ENCODE results near the gene STRA8.

The STRA8 gene

DNA sequence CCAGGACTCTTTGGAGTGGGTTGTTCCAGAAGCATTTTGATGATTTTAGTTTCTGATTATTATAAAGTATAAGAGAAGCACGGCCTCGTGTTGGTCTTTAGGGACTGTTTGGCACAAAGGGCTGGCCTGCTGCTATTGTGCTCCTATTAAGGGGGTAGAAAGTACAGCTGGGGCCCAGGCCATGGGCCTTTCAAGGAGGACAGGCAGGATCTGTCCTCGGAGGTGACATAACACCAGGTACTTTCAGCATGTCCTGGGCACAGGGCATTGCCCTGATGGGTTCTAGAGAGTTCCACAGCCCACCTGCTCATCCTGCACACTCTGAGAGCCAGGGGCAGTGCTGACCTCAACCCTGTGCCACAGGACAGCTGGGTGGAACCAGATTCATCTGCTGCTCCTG, 24.9 kb downstream of the STRA8 start:
- no peak overlapping the region for H3K4ac ChIP-seq (ENCODE audit: low read depth, low read length)
- no peak overlapping the region for H2BK120ac ChIP-seq (ENCODE audit: insufficient read depth, low read length, poor library complexity)
- H3K4me3 ChIP-seq (ENCODE audit: low read depth, low read length) = no peak overlapping the region
- WGBS (ENCODE audit: extremely low coverage, insufficient coverage, insufficient read length) = no CpG with 5 or more reads among the region's 3 CpGs
- no peak overlapping the region for H2AK5ac ChIP-seq (ENCODE audit: low read length)
- peaks cover 8 to 19% of the 10 kb centered on the region in 2 experiments for H3K4me1 ChIP-seq (ENCODE audit: control insufficient read depth in 1 of 2, insufficient read depth in 2 of 2, low read length in 2 of 2)
- H3K18ac ChIP-seq (ENCODE audit: low read length) = no peak overlapping the region
- H4K12ac ChIP-seq (ENCODE audit: low read depth, low read length) = no peak overlapping the region
- H3K27ac ChIP-seq (ENCODE audit: low read depth, low read length) = no peak overlapping the region
- no peaks in the 10 kb centered on the region for H3K36me3 ChIP-seq (ENCODE audit: control insufficient read depth in 1 of 2, insufficient read depth in 2 of 2, low read length in 2 of 2)
- H4K8ac ChIP-seq (ENCODE audit: low read depth, low read length) = no peak overlapping the region
- no peak overlapping the region for H2AFZ ChIP-seq (ENCODE audit: insufficient read depth, low read length, poor library complexity)
- H3K79me1 ChIP-seq (ENCODE audit: low read length) = no peaks in the 10 kb centered on the region
- no peaks in the 10 kb centered on the region for H3K27me3 ChIP-seq (ENCODE audit: insufficient read depth, low read length)
- no peak for DNase-seq
- no peaks in the 10 kb centered on the region for H3K79me2 ChIP-seq (ENCODE audit: control insufficient read depth, insufficient read depth, low read length, poor library complexity)
- no peak overlapping the region for H2BK5ac ChIP-seq (ENCODE audit: low read depth, low read length, poor library complexity)
- H3K4me2 ChIP-seq (ENCODE audit: low read length) = no peak overlapping the region
- H3K9me3 ChIP-seq (ENCODE audit: insufficient read depth, low read depth, low read length) = peaks cover 6% of the 10 kb centered on the region
- no peak overlapping the region for H4K91ac ChIP-seq (ENCODE audit: low read depth, low read length)
- no peak overlapping the region for H3K23ac ChIP-seq (ENCODE audit: low read length)
- H2BK12ac ChIP-seq (ENCODE audit: low read length) = no peak overlapping the region
- no peak overlapping the region for H3K9ac ChIP-seq (ENCODE audit: low read length)
- no peak overlapping the region for H3K14ac ChIP-seq (ENCODE audit: low read length)

DNA sequence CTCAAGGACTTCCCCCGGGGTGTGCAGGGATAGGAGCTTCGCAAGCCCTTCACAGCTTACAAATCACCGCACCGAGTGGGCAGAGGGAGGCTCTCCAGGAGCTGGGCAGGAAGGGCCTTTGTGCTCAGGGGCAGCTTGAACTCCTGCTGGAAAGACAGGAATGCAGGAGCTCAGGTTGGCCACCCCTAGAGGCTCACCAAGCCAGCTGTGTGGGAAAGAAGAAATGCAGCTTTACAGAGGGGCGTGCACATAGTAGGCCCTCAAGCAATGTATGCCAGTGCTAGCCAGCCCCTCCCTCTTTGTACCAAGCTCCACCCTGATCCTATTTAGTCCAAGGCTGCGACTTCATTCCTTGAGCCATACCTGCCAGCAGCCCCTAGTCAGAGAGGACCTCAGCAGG, 26.1 kb downstream of the STRA8 start:
- Histone ChIP-seq H3K9me3 (ENCODE audit: insufficient read depth, low read depth, low read length) (peaks cover 7% of the 10 kb centered on the region), H3K27me3 (ENCODE audit: insufficient read depth, low read length) (no peaks in the 10 kb centered on the region), H3K4ac (ENCODE audit: low read depth, low read length) (no peak overlapping the region), H3K18ac (ENCODE audit: low read length) (no peak overlapping the region), H4K8ac (ENCODE audit: low read depth, low read length) (no peak overlapping the region), H2BK120ac (ENCODE audit: insufficient read depth, low read length, poor library complexity) (no peak overlapping the region), H3K4me3 (ENCODE audit: low read depth, low read length) (no peak overlapping the region), H4K91ac (ENCODE audit: low read depth, low read length) (no peak overlapping the region), H3K79me1 (ENCODE audit: low read length) (no peaks in the 10 kb centered on the region), H3K9ac (ENCODE audit: low read length) (no peak overlapping the region), H2BK5ac (ENCODE audit: low read depth, low read length, poor library complexity) (no peak overlapping the region), H3K4me2 (ENCODE audit: low read length) (no peak overlapping the region), H3K79me2 (ENCODE audit: control insufficient read depth, insufficient read depth, low read length, poor library complexity) (no peaks in the 10 kb centered on the region), H3K27ac (ENCODE audit: low read depth, low read length) (no peak overlapping the region), H2AFZ (ENCODE audit: insufficient read depth, low read length, poor library complexity) (no peak overlapping the region), H2AK5ac (ENCODE audit: low read length) (no peak overlapping the region), H4K12ac (ENCODE audit: low read depth, low read length) (no peak overlapping the region), H3K14ac (ENCODE audit: low read length) (no peak overlapping the region), H3K4me1 (ENCODE audit: control insufficient read depth in 1 of 2, insufficient read depth in 2 of 2, low read length in 2 of 2) (peaks cover 4 to 9% of the 10 kb centered on the region in 2 experiments), H2BK12ac (ENCODE audit: low read length) (no peak overlapping the region), H3K23ac (ENCODE audit: low read length) (no peak overlapping the region), H3K36me3 (ENCODE audit: control insufficient read depth in 1 of 2, insufficient read depth in 2 of 2, low read length in 2 of 2) (no peaks in the 10 kb centered on the region)
- no peak for DNase-seq
- no CpG with 5 or more reads among the region's 6 CpGs for WGBS (ENCODE audit: extremely low coverage, insufficient coverage, insufficient read length)

DNA sequence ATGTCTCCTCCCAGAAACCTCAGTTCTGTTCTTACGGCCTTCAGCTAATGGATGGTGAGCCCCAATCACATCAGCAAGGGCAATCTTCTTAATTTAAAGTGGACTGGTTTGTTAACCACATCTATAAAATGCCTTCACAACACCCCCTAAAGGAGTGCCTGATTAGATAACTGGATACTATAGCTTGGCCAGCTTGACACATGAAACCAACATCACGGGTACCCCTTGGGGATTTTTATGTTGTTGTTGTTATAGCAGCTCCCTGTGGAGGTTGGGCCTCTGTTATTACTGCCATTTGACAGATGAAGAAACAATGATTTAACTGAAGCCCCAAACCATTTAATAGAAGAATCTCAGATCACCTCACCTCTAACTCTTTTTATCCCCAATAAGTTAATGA, 26.8 kb downstream of the STRA8 start:
- Histone ChIP-seq H3K14ac (ENCODE audit: low read length) (no peak overlapping the region), H2BK120ac (ENCODE audit: insufficient read depth, low read length, poor library complexity) (no peak overlapping the region), H3K4me1 (ENCODE audit: control insufficient read depth in 1 of 2, insufficient read depth in 2 of 2, low read length in 2 of 2) (peaks cover 0 to 2% of the 10 kb centered on the region in 2 experiments), H3K27ac (ENCODE audit: low read depth, low read length) (no peak overlapping the region), H3K9ac (ENCODE audit: low read length) (no peak overlapping the region), H3K23ac (ENCODE audit: low read length) (no peak overlapping the region), H3K36me3 (ENCODE audit: control insufficient read depth in 1 of 2, insufficient read depth in 2 of 2, low read length in 2 of 2) (no peaks in the 10 kb centered on the region), H4K8ac (ENCODE audit: low read depth, low read length) (no peak overlapping the region), H2BK5ac (ENCODE audit: low read depth, low read length, poor library complexity) (no peak overlapping the region), H3K4ac (ENCODE audit: low read depth, low read length) (no peak overlapping the region), H2AFZ (ENCODE audit: insufficient read depth, low read length, poor library complexity) (no peak overlapping the region), H3K79me1 (ENCODE audit: low read length) (no peaks in the 10 kb centered on the region), H2BK12ac (ENCODE audit: low read length) (no peak overlapping the region), H2AK5ac (ENCODE audit: low read length) (no peak overlapping the region), H4K91ac (ENCODE audit: low read depth, low read length) (no peak overlapping the region), H3K4me3 (ENCODE audit: low read depth, low read length) (no peak overlapping the region), H3K27me3 (ENCODE audit: insufficient read depth, low read length) (no peaks in the 10 kb centered on the region), H3K4me2 (ENCODE audit: low read length) (no peak overlapping the region), H3K18ac (ENCODE audit: low read length) (no peak overlapping the region), H4K12ac (ENCODE audit: low read depth, low read length) (no peak overlapping the region), H3K9me3 (ENCODE audit: insufficient read depth, low read depth, low read length) (peaks cover 7% of the 10 kb centered on the region), H3K79me2 (ENCODE audit: control insufficient read depth, insufficient read depth, low read length, poor library complexity) (no peaks in the 10 kb centered on the region)
- no peak for DNase-seq
- no CpG with 5 or more reads among the region's 2 CpGs for WGBS (ENCODE audit: extremely low coverage, insufficient coverage, insufficient read length)

DNA sequence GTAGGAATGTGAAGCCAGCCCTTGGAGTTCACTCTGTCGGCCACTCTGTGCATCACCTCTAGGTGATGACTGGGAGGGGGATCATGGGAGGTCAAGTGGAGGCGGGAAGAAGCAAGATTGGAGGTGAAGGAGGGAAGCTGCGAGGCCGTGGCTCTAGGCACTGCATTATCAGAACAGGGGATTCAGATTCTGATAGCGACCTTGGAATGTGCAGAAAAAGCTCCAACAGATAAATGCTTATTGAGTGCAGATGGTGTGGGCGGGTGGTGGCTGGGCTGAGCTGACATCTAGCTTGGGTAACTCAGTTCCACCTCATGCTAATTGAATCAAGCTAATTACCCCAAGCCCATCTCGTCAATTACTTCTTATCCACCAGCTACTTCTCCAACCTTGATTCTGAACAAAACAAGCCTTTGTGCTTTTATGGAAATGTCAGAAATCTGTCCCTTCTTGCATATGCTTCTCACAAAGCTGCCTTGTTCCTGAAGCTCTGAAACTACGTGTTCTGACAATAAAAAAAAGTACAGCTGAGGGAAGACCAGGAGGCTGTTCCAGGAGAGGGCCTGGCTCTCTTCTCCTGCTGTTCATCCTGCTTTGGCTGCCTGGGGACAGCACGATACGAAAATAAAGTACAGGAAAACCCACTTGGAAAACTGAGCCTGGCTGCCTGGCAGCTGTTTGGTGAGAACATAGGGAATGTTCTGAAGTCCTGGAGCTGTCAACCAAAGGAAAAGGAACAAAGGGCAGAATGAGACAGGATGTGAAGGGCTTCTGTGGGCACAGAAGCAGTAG, 27.5 kb downstream of the STRA8 start:
- H3K36me3 ChIP-seq (ENCODE audit: control insufficient read depth in 1 of 2, insufficient read depth in 2 of 2, low read length in 2 of 2) = no peaks in the 10 kb centered on the region
- no peak overlapping the region for H2AFZ ChIP-seq (ENCODE audit: insufficient read depth, low read length, poor library complexity)
- no peak overlapping the region for H3K4ac ChIP-seq (ENCODE audit: low read depth, low read length)
- H2BK12ac ChIP-seq (ENCODE audit: low read length) = no peak overlapping the region
- DNase-seq = no peak
- no peak overlapping the region for H3K23ac ChIP-seq (ENCODE audit: low read length)
- no peaks in the 10 kb centered on the region for H3K79me2 ChIP-seq (ENCODE audit: control insufficient read depth, insufficient read depth, low read length, poor library complexity)
- H2BK5ac ChIP-seq (ENCODE audit: low read depth, low read length, poor library complexity) = no peak overlapping the region
- no peak overlapping the region for H4K91ac ChIP-seq (ENCODE audit: low read depth, low read length)
- no peak overlapping the region for H4K8ac ChIP-seq (ENCODE audit: low read depth, low read length)
- no peak overlapping the region for H2AK5ac ChIP-seq (ENCODE audit: low read length)
- H3K9me3 ChIP-seq (ENCODE audit: insufficient read depth, low read depth, low read length) = peaks cover 8% of the 10 kb centered on the region
- no peak overlapping the region for H3K4me3 ChIP-seq (ENCODE audit: low read depth, low read length)
- H4K12ac ChIP-seq (ENCODE audit: low read depth, low read length) = no peak overlapping the region
- no CpG with 5 or more reads among the region's 10 CpGs for WGBS (ENCODE audit: extremely low coverage, insufficient coverage, insufficient read length)
- no peaks in the 10 kb centered on the region for H3K79me1 ChIP-seq (ENCODE audit: low read length)
- H3K27ac ChIP-seq (ENCODE audit: low read depth, low read length) = no peak overlapping the region
- no peak overlapping the region for H3K18ac ChIP-seq (ENCODE audit: low read length)
- peaks cover 0 to 2% of the 10 kb centered on the region in 2 experiments for H3K4me1 ChIP-seq (ENCODE audit: control insufficient read depth in 1 of 2, insufficient read depth in 2 of 2, low read length in 2 of 2)
- no peak overlapping the region for H3K4me2 ChIP-seq (ENCODE audit: low read length)
- H3K14ac ChIP-seq (ENCODE audit: low read length) = no peak overlapping the region
- no peaks in the 10 kb centered on the region for H3K27me3 ChIP-seq (ENCODE audit: insufficient read depth, low read length)
- no peak overlapping the region for H3K9ac ChIP-seq (ENCODE audit: low read length)
- H2BK120ac ChIP-seq (ENCODE audit: insufficient read depth, low read length, poor library complexity) = no peak overlapping the region

Data from trophoblast cell (in vitro differentiated cells and primary cell).